Heart right ventricle (tissue), 16 donors: ENCODE measurements around the gene CXCL12. TPM values are rescaled to one million over a fixed set of nuclear protein-coding genes. Genes with fewer than 3 reads are reported as not detected.

Experiments used
- ATAC-seq, 8 donors: fragments of 200-7000 bp; cut with Tn5 transposase; one replicate each; pipeline ENCODE4 v1.9.1; 2020; ENCODE audit warnings: mild to moderate bottlenecking in 8 of 8, moderate library complexity in 8 of 8, moderate number of reproducible peaks in 1 of 8
- DNase-seq, 2 donors: peaks; one replicate each; pipeline ENCODE4 v3.0.0-alpha.2; 2020
- H3K27ac ChIP-seq, 10 donors: fragments of 200-600 bp; sonication (generic) in 2 of 10; one replicate each; pipeline versions ENCODE4 v1.5.0 to v1.8.0; 2020 to 2022; ENCODE audit warnings: mild to moderate bottlenecking in 3 of 10
- H3K27me3 ChIP-seq, 7 donors: fragments of 200-600 bp; one replicate each; pipeline ENCODE4 v1.8.0; 2021 to 2022; ENCODE audit warnings: mild to moderate bottlenecking in 2 of 7
- H3K36me3 ChIP-seq, 9 donors: fragments of 200-600 bp; sonication (generic) in 1 of 9; one replicate each; pipeline versions ENCODE4 v1.5.0 to v1.8.0; 2020 to 2022; ENCODE audit warnings: mild to moderate bottlenecking in 2 of 9
- H3K4me1 ChIP-seq, 9 donors: fragments of 200-600 bp; sonication (generic) in 1 of 9; one replicate each; pipeline versions ENCODE4 v1.5.0 to v1.8.0; 2020 to 2022; ENCODE audit warnings: mild to moderate bottlenecking in 4 of 9
- H3K4me3 ChIP-seq, 10 donors: fragments of 200-600 bp; sonication (generic) in 2 of 10; one replicate each; pipeline versions ENCODE4 v1.5.0 to v1.8.0; 2020 to 2022; ENCODE audit warnings: mild to moderate bottlenecking in 7 of 10, moderate library complexity in 2 of 10
- H3K9me3 ChIP-seq, 11 donors: fragments of 200-600 bp in 10 of 11; sonication (generic) in 2 of 11; one replicate each; pipeline versions ENCODE4 v1.5.0 to v1.8.0; 2013 to 2022; ENCODE audit warnings: mild to moderate bottlenecking in 2 of 11, control low read depth in 1 of 11, moderate library complexity in 1 of 11
- WGBS, 2 donors: extraction: QIAGEN DNeasy Blood & Tissue Kit; methylation state at CpG; one replicate each; pipeline ENCODE4 v1.1.7; 2013; ENCODE audit warnings: inconsistent platforms in 1 of 2; 5-methylcytosine and 5-hydroxymethylcytosine counted together
- intact Hi-C, 10 donors: fragments of 100-400 bp; cut with DNase I; formaldehyde crosslinking; loops; one replicate each; pipeline versions ENCODE4 v1.11.1 to v1.14.2; 2022
- polyA plus RNA-seq, 2 donors: library from polyadenylated mRNA; stranded (reverse); fragments of 200-250 nt; gene quantifications; one replicate each; pipeline ENCODE4 v1.2.3, GENCODE V29; 2013
- total RNA-seq, 10 donors: library from RNA; stranded (reverse); fragmentation: NEBNext Ultra II Directional in 3 of 10; extraction: Animal tissue kit (Norgen Biotek cat#: 25700) in 3 of 10; gene quantifications; one replicate each; pipeline versions ENCODE4 v1.2.1 to v1.2.4, GENCODE V29; 2021 to 2023
- TF ChIP-seq, protein P1 (sequence below), 9 donors: fragments of 200-600 bp; sonication (generic) in 2 of 9; IDR thresholded peaks; one replicate each; pipeline versions ENCODE4 v1.5.0 to v1.8.0; 2021 to 2022; ENCODE audit warnings: antibody characterized with exemption in 9 of 9, mild to moderate bottlenecking in 5 of 9, moderate library complexity in 1 of 9
- donor health status: Arrhythmogenic right ventricular cardiomyopathy.
- donor health status: ischemic (EF 13 %, LVEDD 7.1; RV severe dilation, severe dysfunction).
- donor health status: healthy with polysubstance abuse.
- donor health status: DM: no; HTN: yes; CAD: no.
- donor health status: DM: no; HTN: no; CAD: no.
- donor health status: ischemic (EF 25% LVEDD 6.9; RV normal size, moderate dysfunction).
- donor health status: ischemic (EF 25% LVEDD 5.7; RV mildly dilated, moderate dysfunction).
- donor health status: healthy.
- donor health status: DM: yes; HTN: yes; CAD: no.
- donor health status: Ischemic cardiomyopathy.
- donor health status: ischemic (EF 35%, LVEDD 5.7; RV mildly dilated, moderate dysfunction).
- donor health status: nonischemic (EF 11% LVEDD 7.7; RV severe dilation, severe dysfunction).
- donor health status: DM: yes; HTN: yes; CAD: no.
- donor health status: PGD.
- donor health status: ischemic (EF 29% LVEDD 5.4; RV normal size, mild dysfunction).
- donor health status: nonischemic (EF 23%, LVEDD 6.1; RV moderate dilation, normal function).

Gene CXCL12
- total and polyA plus RNA-seq, 12 donors: 53.7 to 275 (median 116) TPM

DNA sequence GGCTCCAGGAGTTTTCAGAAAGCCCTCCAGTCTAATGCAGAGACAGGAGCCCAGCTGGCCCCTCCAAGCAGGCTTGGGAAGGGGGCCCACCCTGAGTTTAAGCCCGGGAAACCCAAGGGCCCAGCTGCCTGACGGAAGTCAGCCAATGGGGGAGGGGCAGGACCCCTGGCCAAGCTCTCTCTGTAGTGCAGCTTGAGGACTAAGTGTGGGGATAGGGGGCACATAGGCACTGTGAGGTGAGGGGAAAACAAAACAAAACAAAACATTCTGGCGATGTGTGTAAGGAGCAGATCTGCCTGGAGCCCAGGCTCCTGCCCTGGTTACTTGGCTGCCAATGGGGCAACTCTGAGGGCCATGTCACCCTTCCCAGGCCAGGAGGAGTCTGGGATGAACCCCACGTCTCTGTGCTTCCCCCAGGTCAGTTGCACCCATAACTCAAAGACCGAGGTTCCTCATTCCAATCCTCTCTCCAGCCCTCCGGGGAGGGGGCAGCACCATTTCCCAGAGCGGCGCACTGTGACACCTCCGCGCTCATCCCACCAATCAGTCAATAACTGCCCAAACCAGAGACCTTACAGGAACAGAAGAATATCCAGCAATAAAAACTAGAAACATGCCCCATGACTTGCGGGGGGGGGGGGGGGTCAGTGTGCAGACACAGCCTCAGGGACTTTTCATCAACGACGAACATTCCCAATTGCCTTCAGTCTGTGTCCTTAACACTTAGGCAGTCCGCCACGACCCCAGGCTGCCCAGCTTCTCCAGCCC is 1.7 kb downstream of the CXCL12 start:
- no peak for ATAC-seq
- H3K4me1 ChIP-seq: peaks cover 0 to 66% (median 35%) of the 10 kb centered on the region in 9 donors
- intact Hi-C loops: loop anchor here in 9 of 10 donors (5.0 to 10.0 kb wide), 12 partner anchors 66 to 696 kb away; no protein-coding TSS in a partner anchor
- TF ChIP-seq, protein P1, sequence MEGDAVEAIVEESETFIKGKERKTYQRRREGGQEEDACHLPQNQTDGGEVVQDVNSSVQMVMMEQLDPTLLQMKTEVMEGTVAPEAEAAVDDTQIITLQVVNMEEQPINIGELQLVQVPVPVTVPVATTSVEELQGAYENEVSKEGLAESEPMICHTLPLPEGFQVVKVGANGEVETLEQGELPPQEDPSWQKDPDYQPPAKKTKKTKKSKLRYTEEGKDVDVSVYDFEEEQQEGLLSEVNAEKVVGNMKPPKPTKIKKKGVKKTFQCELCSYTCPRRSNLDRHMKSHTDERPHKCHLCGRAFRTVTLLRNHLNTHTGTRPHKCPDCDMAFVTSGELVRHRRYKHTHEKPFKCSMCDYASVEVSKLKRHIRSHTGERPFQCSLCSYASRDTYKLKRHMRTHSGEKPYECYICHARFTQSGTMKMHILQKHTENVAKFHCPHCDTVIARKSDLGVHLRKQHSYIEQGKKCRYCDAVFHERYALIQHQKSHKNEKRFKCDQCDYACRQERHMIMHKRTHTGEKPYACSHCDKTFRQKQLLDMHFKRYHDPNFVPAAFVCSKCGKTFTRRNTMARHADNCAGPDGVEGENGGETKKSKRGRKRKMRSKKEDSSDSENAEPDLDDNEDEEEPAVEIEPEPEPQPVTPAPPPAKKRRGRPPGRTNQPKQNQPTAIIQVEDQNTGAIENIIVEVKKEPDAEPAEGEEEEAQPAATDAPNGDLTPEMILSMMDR (IDR thresholded peaks at IDR 0.05): no peak
- no peak for DNase-seq
- peaks cover 0 to 48% (median 0%) of the 10 kb centered on the region in 7 donors for H3K27me3 ChIP-seq
- H3K9me3 ChIP-seq: no peaks in the 10 kb centered on the region
- peak overlapping the region; percentile 38 to 92 (median 80) for H3K27ac ChIP-seq
- peaks cover 0 to 30% (median 13%) of the 10 kb centered on the region in 9 donors for H3K36me3 ChIP-seq
- H3K4me3 ChIP-seq: peak overlapping the region; percentile 52 to 95 (median 72)
- WGBS, 2 donors: 44 to 49% methylated on average over 15 of the region's 15 CpGs

DNA sequence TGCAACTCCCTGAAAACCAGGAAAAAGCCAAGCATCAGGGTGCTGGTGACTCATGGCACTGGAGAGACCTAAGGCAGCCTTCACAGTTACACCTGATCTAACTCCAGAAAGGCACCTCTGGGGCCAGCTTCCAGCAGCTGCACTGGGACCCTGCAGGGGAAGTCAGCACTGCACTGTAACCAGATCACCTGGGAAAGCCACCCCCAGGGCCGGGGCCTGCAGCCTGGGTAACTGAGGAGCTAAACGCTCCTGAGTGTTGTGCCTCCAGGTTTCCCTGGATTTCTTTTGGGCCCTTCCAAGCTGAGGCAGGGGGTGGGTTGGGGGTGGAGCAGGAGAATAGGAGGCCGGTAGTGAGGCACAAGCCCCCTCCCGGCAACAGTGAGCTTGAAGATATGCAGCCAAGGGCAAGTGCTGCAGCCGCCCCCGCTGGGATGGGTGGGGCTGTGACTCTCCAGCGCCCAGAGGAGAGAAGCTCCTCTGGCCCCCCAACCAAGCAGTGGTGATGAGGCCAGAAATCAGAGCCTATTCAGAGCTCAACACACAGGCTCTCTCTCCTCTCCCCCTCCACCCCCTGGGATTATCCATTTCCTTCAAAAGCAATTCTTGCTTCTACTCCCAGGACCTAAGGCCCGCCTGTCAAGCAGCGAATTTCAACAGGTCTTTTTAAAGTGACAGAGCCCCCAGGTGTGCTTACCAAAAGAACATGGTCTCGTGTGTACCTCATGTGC is 2.6 kb downstream of the CXCL12 start:
- ATAC-seq (peak in 2 of 8 donors; percentile 4 to 12), DNase-seq (peak in 1 of 2 donors; percentile 29)
- WGBS, 2 donors: 57 to 63% methylated on average over 10 of the region's 10 CpGs
- Histone ChIP-seq H3K9me3 (no peaks in the 10 kb centered on the region), H3K4me3 (peak overlapping the region; percentile 52 to 95 (median 72)), H3K27ac (peak overlapping the region; percentile 38 to 92 (median 78)), H3K27me3 (peaks cover 0 to 48% (median 0%) of the 10 kb centered on the region in 7 donors), H3K4me1 (peaks cover 0 to 74% (median 35%) of the 10 kb centered on the region in 9 donors), H3K36me3 (peaks cover 0 to 39% (median 13%) of the 10 kb centered on the region in 9 donors)
- intact Hi-C loops: loop anchor here in 9 of 10 donors (5.0 to 10.0 kb wide), 12 partner anchors 65 to 695 kb away; no protein-coding TSS in a partner anchor
- TF ChIP-seq, protein P1 (IDR thresholded peaks at IDR 0.05): no peak

DNA sequence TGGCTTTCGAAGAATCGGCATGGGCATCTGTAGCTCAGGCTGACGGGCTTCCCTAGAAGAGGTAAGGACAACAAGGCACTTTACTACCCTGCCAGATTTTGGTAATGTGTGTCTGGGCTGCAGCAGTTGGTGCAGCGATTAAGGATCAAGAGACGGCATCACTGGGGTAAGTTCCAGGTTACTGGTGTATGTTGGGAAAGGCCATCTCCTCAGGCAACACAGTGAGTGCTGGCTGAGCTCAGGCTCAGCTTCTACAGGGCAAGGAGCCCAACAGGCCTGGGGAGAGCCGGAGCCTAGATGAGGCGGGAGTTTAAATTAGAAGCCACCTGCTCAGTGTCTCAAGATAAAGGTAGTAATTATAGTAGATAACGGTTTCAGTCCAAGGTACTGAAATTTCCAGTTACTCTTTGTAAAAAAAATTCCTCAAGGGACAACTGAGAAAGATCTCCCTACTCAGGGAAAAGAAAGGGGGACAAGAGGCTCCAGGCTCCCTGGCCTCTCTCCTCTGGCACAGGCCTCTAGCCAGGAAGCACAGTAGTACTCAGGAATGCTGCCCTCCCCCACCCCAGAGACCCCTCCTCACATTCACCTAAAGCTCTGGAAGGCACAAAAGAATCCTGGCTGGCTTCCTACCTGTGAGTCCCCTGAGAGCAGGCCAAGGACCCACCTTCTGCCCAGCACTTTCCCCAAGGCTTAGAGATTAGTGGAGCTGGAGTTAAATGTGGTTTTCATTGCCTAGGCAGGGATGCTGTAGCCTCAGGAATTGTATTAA is 3.9 kb downstream of the CXCL12 start:
- Histone ChIP-seq H3K36me3 (peaks cover 0 to 51% (median 14%) of the 10 kb centered on the region in 9 donors), H3K27ac (peak overlapping the region in 2 of 10 donors; percentile 91 to 92), H3K4me3 (peak overlapping the region in 6 of 10 donors; percentile 0 to 95 (median 77)), H3K9me3 (no peaks in the 10 kb centered on the region), H3K4me1 (peaks cover 0 to 79% (median 30%) of the 10 kb centered on the region in 9 donors), H3K27me3 (peaks cover 0 to 37% (median 0%) of the 10 kb centered on the region in 7 donors)
- 73 to 77% methylated on average over 8 of the region's 8 CpGs for WGBS, 2 donors
- intact Hi-C loops: loop anchor here in 9 of 10 donors (5.0 to 10.0 kb wide), 12 partner anchors 64 to 694 kb away; no protein-coding TSS in a partner anchor
- DNase-seq (no peak), ATAC-seq (no peak)
- TF ChIP-seq, protein P1 (IDR thresholded peaks at IDR 0.05): no peak
